HepG2 (cell line): Measurements from ENCODE around the gene RPSA.

ENCODE experiments used
- EP300 ChIP-seq, 3 experiments: sonication (generic) in 1 of 3; formaldehyde crosslinking in 1 of 3; IDR thresholded peaks; 2 replicates each; pipeline versions ENCODE4 v1.5.1 to v1.6.1; 2011 to 2020; ENCODE audit warnings: low read depth in 2 of 3, low read length in 2 of 3, borderline replicate concordance in 1 of 3, improper control_type of control experiment in 1 of 3, mild to moderate bottlenecking in 1 of 3, missing genetic modification reagents in 1 of 3, moderate library complexity in 1 of 3
- KAT8 ChIP-seq: IDR thresholded peaks from 2 replicates; pipeline ENCODE4 v1.6.1; 2016; ENCODE audit warnings: missing genetic modification reagents, missing compliant biosample characterization
- KLF15 ChIP-seq: sonication (generic); formaldehyde crosslinking; IDR thresholded peaks from 2 replicates; pipeline ENCODE4 v1.8.1; 2023; ENCODE audit warnings: borderline replicate concordance, mild to moderate bottlenecking, inconsistent platforms, missing genetic modification reagents, mixed read lengths
- MAFF ChIP-seq: IDR thresholded peaks from 2 replicates; pipeline ENCODE4 v1.6.1; 2011; ENCODE audit warnings: low read depth, low read length, improper control_type of control experiment
- U2AF1 ChIP-seq: fragments of 200-400 bp; formaldehyde crosslinking; optimal IDR thresholded peaks from 2 replicates; pipeline ENCODE3; 2017; ENCODE audit warnings: mild to moderate bottlenecking, low read depth, low read length
- ZC3H4 ChIP-seq: sonication (generic); formaldehyde crosslinking; IDR thresholded peaks from 2 replicates; pipeline ENCODE4 v1.4.0; 2020; ENCODE audit warnings: missing genetic modification reagents, borderline replicate concordance
- TF ChIP-seq, protein P1 (sequence below), 2 experiments: sonication (generic) in 1 of 2; formaldehyde crosslinking in 1 of 2; IDR thresholded peaks; 2 replicates each; pipeline versions ENCODE4 v1.4.0 to v1.6.1; 2018 to 2020; ENCODE audit warnings: missing genetic modification reagents in 2 of 2, borderline replicate concordance in 1 of 2, low read depth in 1 of 2, mild to moderate bottlenecking in 1 of 2, missing biosample characterization in 1 of 2

DNA sequence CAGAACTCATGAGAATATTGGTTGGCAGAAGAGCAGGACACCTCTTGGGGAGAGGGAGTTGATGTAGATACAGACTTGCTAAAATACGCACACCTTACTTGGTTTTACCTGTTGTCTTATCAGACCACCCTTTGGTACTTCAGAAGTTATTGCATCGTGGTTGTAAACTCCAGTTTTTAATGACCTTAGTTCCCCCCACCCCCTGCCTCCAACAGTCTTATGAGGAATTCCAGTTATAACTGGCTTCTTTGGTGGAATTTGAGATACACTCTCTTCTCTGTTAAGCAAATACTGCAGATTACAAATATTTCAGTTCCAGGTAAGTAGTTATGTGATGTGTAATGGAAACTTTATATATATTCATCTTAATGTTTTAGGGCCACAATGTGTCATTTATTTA, 18.4 kb upstream of the RPSA start:
- TF ChIP-seq, protein P1, sequence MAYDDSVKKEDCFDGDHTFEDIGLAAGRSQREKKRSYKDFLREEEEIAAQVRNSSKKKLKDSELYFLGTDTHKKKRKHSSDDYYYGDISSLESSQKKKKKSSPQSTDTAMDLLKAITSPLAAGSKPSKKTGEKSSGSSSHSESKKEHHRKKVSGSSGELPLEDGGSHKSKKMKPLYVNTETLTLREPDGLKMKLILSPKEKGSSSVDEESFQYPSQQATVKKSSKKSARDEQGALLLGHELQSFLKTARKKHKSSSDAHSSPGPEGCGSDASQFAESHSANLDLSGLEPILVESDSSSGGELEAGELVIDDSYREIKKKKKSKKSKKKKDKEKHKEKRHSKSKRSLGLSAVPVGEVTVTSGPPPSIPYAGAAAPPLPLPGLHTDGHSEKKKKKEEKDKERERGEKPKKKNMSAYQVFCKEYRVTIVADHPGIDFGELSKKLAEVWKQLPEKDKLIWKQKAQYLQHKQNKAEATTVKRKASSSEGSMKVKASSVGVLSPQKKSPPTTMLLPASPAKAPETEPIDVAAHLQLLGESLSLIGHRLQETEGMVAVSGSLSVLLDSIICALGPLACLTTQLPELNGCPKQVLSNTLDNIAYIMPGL (CRISPR knock-in tag; IDR thresholded peaks at IDR 0.05; ENCODE audit: borderline replicate concordance in 1 of 2, low read depth in 1 of 2), result no peak
- TF ChIP-seq ZC3H4 (CRISPR knock-in tag) (no peak), U2AF1 (no peak), KLF15 (CRISPR knock-in tag) (no peak), KAT8 (CRISPR knock-in tag) (no peak), MAFF (no peak), EP300 (IDR thresholded peaks at IDR 0.05; ENCODE audit: low read depth in 2 of 2, low read length in 2 of 2) (no peak), EP300 (CRISPR knock-in tag; IDR thresholded peaks at IDR 0.05; ENCODE audit: borderline replicate concordance) (no peak)
